ENCODE data around the gene CTSV. TPM values are rescaled to one million over a fixed set of nuclear protein-coding genes. Genes with fewer than 3 reads are reported as not detected.
"Not testable (repeated sequence)": the region's sequence is repeated elsewhere in the genome, so short reads cannot be mapped to it uniquely, and the experiment has no call there.

Gene CTSV
- total RNA-seq = 1.5 TPM

DNA sequence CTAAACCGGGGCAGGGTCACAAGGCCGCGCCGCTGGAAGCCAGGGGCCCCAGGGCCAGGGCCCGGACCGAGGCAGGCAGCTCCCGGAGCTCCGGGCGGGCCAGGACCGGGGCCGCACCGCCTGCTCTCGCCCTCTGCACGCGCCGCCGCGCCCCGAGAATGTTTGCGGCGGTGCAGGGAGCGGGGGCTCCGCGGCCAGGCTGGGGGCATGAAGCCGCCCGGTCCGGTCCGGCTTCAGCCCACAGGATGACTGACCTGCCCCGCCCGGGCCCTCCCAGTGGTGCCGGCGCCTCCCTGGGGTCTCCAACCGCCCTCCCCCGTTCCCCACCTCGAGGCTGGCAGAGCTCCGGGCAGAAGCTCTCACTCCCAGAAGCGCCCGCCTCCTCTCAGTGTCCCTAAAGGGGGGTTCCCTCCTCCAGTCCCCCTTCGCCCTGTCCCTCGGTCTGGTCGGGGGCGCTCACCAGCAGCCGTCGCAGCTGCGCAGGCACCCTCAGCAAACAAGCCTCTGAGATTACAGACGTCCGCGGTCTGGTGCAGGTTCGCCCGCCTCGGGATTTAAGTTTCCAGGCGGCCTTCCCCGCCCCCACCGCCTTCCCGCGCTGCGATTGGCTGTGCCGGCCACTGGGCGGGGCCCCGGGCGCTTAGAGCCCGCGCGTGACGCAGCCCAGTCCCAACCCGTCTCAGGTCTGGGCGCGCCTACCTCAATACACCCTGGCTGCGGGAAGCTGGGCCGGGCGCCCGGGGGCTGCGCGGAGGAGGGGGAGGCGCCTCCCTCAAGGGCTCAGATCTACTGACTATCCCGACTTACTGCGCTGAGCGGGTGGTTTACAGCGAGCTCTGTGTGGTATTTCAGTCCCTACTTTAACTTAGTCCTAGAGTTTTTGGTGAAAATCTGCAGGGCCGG lies at the start of gene CTSV:
CTSV (minus strand) TSS at position 532 of the 903 bp plus-strand sequence. CDS start 1,099 bp downstream, outside the sequence.
- no peaks in the 10 kb centered on the region for H3K36me3 ChIP-seq
- intact Hi-C loops (cut with DNase I) = no loop called here
- peak in 1 of 2 donors; percentile 87 for DNase-seq (ENCODE audit: extremely low spot score in 2 of 2)
- peak; percentile 73 to 74 for TF ChIP-seq POLR2AphosphoS5 (IDR thresholded peaks at IDR 0.05; ENCODE audit: insufficient read depth in 1 of 2, low read depth in 1 of 2)
- TF ChIP-seq POLR2A (IDR thresholded peaks at IDR 0.05) = peak in 1 of 2 donors; percentile 11
- TF ChIP-seq CTCF (IDR thresholded peaks at IDR 0.05) = no peak
- H3K9me3 ChIP-seq = peaks cover 3% of the 10 kb centered on the region
- peak within 1 kb of the TSS; percentile 46 to 52 for H3K4me3 ChIP-seq
- H3K27me3 ChIP-seq = no peaks in the 10 kb centered on the region
- no peaks in the 10 kb centered on the region for H3K4me1 ChIP-seq
- H3K27ac ChIP-seq = no peak within 1 kb of the TSS

GRCh38 chr9:97087668-97088215 lies 48.8 kb upstream of the CTSV start:
- DNase-seq (ENCODE audit: extremely low spot score in 2 of 2); H3K36me3 ChIP-seq; H3K4me1 ChIP-seq; H3K27ac ChIP-seq; H3K27me3 ChIP-seq; H3K4me3 ChIP-seq; intact Hi-C loops (cut with DNase I); H3K9me3 ChIP-seq: not testable (repeated sequence)

- H3K27me3 ChIP-seq; H3K36me3 ChIP-seq; H3K4me1 ChIP-seq; intact Hi-C loops (cut with DNase I); H3K4me3 ChIP-seq; DNase-seq (ENCODE audit: extremely low spot score in 2 of 2); H3K27ac ChIP-seq; H3K9me3 ChIP-seq: not testable (repeated sequence)
Observed at GRCh38 chr9:97084562-97084991, 45.6 kb upstream of the CTSV start.

GRCh38 chr9:97078362-97078761 lies 39.4 kb upstream of the CTSV start:
- no peak overlapping the region for H3K27ac ChIP-seq
- H3K36me3 ChIP-seq = no peaks in the 10 kb centered on the region
- DNase-seq (ENCODE audit: extremely low spot score in 2 of 2) = no peak
- H3K27me3 ChIP-seq = no peaks in the 10 kb centered on the region
- H3K4me1 ChIP-seq = no peaks in the 10 kb centered on the region
- no peak overlapping the region for H3K4me3 ChIP-seq
- no peaks in the 10 kb centered on the region for H3K9me3 ChIP-seq
- TF ChIP-seq POLR2A (IDR thresholded peaks at IDR 0.05) = no peak
- TF ChIP-seq POLR2AphosphoS5 (IDR thresholded peaks at IDR 0.05; ENCODE audit: insufficient read depth in 1 of 2, low read depth in 1 of 2) = no peak
- no peak for TF ChIP-seq CTCF (IDR thresholded peaks at IDR 0.05)
- intact Hi-C loops (cut with DNase I) = no loop called here

- intact Hi-C loops (cut with DNase I) = no loop called here
- Histone ChIP-seq H3K9me3 (no peaks in the 10 kb centered on the region), H3K36me3 (no peaks in the 10 kb centered on the region), H3K27me3 (no peaks in the 10 kb centered on the region), H3K4me1 (no peaks in the 10 kb centered on the region), H3K27ac (no peak overlapping the region), H3K4me3 (no peak overlapping the region)
- TF ChIP-seq POLR2A (IDR thresholded peaks at IDR 0.05) = no peak
- no peak for TF ChIP-seq POLR2AphosphoS5 (IDR thresholded peaks at IDR 0.05; ENCODE audit: insufficient read depth in 1 of 2, low read depth in 1 of 2)
- no peak for TF ChIP-seq CTCF (IDR thresholded peaks at IDR 0.05)
- DNase-seq (ENCODE audit: extremely low spot score in 2 of 2) = no peak
Observed at GRCh38 chr9:97077452-97078295, 38.7 kb upstream of the CTSV start.

DNA sequence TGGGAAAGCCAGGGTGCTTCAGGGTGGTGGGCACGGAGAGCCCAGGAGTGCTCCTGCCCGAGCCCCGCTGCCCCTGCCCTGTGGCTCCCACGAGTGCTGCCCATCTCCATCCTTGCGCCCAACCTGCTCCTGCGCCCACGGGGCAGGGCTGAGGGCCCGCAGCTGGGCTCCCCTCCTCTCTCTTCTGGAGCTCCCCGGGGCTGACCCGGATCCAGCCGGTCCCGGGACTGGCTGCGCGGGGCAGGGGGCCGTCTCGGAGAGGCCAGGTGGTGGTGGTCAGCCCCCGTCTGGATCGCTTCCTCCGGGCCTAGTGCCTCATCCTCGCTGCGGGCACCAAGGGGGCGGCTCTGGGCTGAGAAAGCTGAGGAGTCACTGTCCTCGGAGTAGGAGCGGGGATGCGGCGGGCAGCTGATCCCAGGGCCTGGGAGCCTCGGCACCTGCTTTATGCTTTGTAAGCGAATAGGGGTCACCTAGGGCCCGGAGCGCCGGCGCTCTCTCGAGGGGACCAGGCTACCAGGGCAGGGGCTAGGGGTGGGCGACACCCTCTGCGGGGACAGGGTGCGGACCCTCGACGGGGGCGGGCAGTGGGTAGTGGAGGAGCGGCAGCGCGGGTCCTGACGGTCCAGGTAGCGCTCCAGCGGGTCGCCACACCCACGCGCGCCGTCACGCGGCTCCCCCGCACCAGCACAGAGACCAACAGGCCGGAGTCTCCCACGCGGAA lies 37.9 kb upstream of the CTSV start:
- H3K27ac ChIP-seq; H3K4me3 ChIP-seq; H3K36me3 ChIP-seq; H3K27me3 ChIP-seq; H3K4me1 ChIP-seq; intact Hi-C loops (cut with DNase I); DNase-seq (ENCODE audit: extremely low spot score in 2 of 2); H3K9me3 ChIP-seq: not testable (repeated sequence)
